HEK293 (cell line): ENCODE data around the gene DBN1.

Source experiments
- CTCF ChIA-PET: fragments of 350-600 bp; formaldehyde crosslinking; extraction: SDS; loops from one replicate; lab custom pipeline; 2021; ENCODE audit warnings: antibody characterized with exemption; lab: Yijun Ruan, JAX
- POLR2A ChIA-PET: fragments of 300-600 bp; formaldehyde crosslinking; extraction: SDS; loops from one replicate; lab custom pipeline; 2020; ENCODE audit warnings: antibody characterized with exemption, inconsistent platforms; lab: Yijun Ruan, JAX
- H3K27ac ChIP-seq: fragments of 200-500 bp; sonication (Bioruptor generic); 2 replicates; pipeline ENCODE4 v1.5.1; 2014; ENCODE audit warnings: low read depth, low read length, control low read depth, inconsistent platforms; ENCODE audit errors: extremely low read depth
- H3K36me3 ChIP-seq, 2 experiments: fragments of 200-500 bp in 1 of 2; sonication (Bioruptor generic) in 1 of 2; 1 replicate in 1 of 2; 2 replicates in 1 of 2; pipeline ENCODE4 v1.5.1; 2014 to 2017; ENCODE audit warnings: inconsistent platforms in 2 of 2, low read length in 2 of 2; ENCODE audit not compliant: control insufficient read depth in 2 of 2, insufficient read depth in 1 of 2
- H3K4me1 ChIP-seq: fragments of 200-500 bp; sonication (Bioruptor generic); 2 replicates; pipeline ENCODE4 v1.5.1; 2014; ENCODE audit warnings: mild to moderate bottlenecking, low read length, inconsistent platforms; ENCODE audit not compliant: control insufficient read depth, insufficient read depth
- H3K4me3 ChIP-seq: 2 replicates; pipeline ENCODE4 v1.5.1; 2011; ENCODE audit warnings: low read depth, mild to moderate bottlenecking, control low read depth, low read length, moderate library complexity
- H3K9me3 ChIP-seq: fragments of 200-500 bp; sonication (Bioruptor generic); 2 replicates; pipeline ENCODE4 v1.5.1; 2014; ENCODE audit warnings: low read depth, low read length, inconsistent platforms; ENCODE audit not compliant: control insufficient read depth, insufficient read depth
- EGR2 ChIP-seq: fragments of 450-650 bp; formaldehyde crosslinking; IDR thresholded peaks from 2 replicates; pipeline ENCODE4 v1.5.1; 2016; ENCODE audit warnings: low read depth, missing biosample characterization, missing genetic modification characterization
- GLIS1 ChIP-seq: fragments of 450-650 bp; formaldehyde crosslinking; IDR thresholded peaks from 2 replicates; pipeline ENCODE4 v1.5.1; 2016; ENCODE audit warnings: missing biosample characterization, missing genetic modification characterization
- KLF1 ChIP-seq: fragments of 450-650 bp; formaldehyde crosslinking; IDR thresholded peaks from 2 replicates; pipeline ENCODE4 v1.5.1; 2016; ENCODE audit warnings: missing biosample characterization, missing genetic modification characterization
- KLF10 ChIP-seq: fragments of 450-650 bp; IDR thresholded peaks from 2 replicates; pipeline ENCODE4 v1.5.1; 2018; ENCODE audit warnings: missing biosample characterization, mild to moderate bottlenecking, missing genetic modification characterization
- KLF16 ChIP-seq: fragments of 450-650 bp; formaldehyde crosslinking; IDR thresholded peaks from 2 replicates; pipeline ENCODE4 v1.5.1; 2017; ENCODE audit warnings: missing biosample characterization, missing genetic modification characterization
- KLF9 ChIP-seq: fragments of 450-650 bp; formaldehyde crosslinking; IDR thresholded peaks from 2 replicates; pipeline ENCODE4 v1.5.1; 2016; ENCODE audit warnings: missing biosample characterization, missing genetic modification characterization, low read depth
- SP2 ChIP-seq: fragments of 450-650 bp; formaldehyde crosslinking; IDR thresholded peaks from 2 replicates; pipeline ENCODE4 v1.5.1; 2016; ENCODE audit warnings: missing biosample characterization, missing genetic modification characterization
- ZBTB20 ChIP-seq: fragments of 450-650 bp; formaldehyde crosslinking; IDR thresholded peaks from 2 replicates; pipeline ENCODE4 v1.5.1; 2016; ENCODE audit warnings: missing biosample characterization, missing genetic modification characterization
- ZBTB8A ChIP-seq: fragments of 450-650 bp; formaldehyde crosslinking; IDR thresholded peaks from 2 replicates; pipeline ENCODE4 v1.5.1; 2016; ENCODE audit warnings: missing biosample characterization, missing genetic modification characterization
- ZEB2 ChIP-seq: fragments of 450-650 bp; formaldehyde crosslinking; IDR thresholded peaks from 2 replicates; pipeline ENCODE4 v1.5.1; 2016; ENCODE audit warnings: missing biosample characterization, missing genetic modification characterization
- ZFHX2 ChIP-seq: fragments of 450-650 bp; formaldehyde crosslinking; conservative IDR thresholded peaks from 2 replicates; pipeline ENCODE4 v1.5.1; 2016; ENCODE audit warnings: missing biosample characterization, missing genetic modification characterization
- ZNF133 ChIP-seq: fragments of 450-650 bp; formaldehyde crosslinking; IDR thresholded peaks from 2 replicates; pipeline ENCODE4 v1.5.1; 2016; ENCODE audit warnings: missing biosample characterization, missing genetic modification characterization
- ZNF560 ChIP-seq: fragments of 450-650 bp; formaldehyde crosslinking; IDR thresholded peaks from 2 replicates; pipeline ENCODE4 v1.5.1; 2017; ENCODE audit warnings: missing biosample characterization, missing genetic modification characterization, borderline replicate concordance
- TF ChIP-seq, protein P1 (sequence below): fragments of 450-650 bp; formaldehyde crosslinking; IDR thresholded peaks from 2 replicates; pipeline ENCODE4 v1.5.1; 2016; ENCODE audit warnings: missing biosample characterization, missing genetic modification characterization
- TF ChIP-seq, protein P2 (sequence below): fragments of 450-650 bp; formaldehyde crosslinking; IDR thresholded peaks from 2 replicates; pipeline ENCODE4; 2016; ENCODE audit warnings: missing biosample characterization, missing genetic modification characterization
- TF ChIP-seq, protein P3 (sequence below): fragments of 450-650 bp; formaldehyde crosslinking; IDR thresholded peaks from 2 replicates; pipeline ENCODE4 v1.5.1; 2016; ENCODE audit warnings: missing biosample characterization, missing genetic modification characterization
- TF ChIP-seq, protein P4 (sequence below): fragments of 450-650 bp; formaldehyde crosslinking; conservative IDR thresholded peaks from 2 replicates; pipeline ENCODE4 v1.5.1; 2016; ENCODE audit warnings: low read depth, missing biosample characterization, missing genetic modification characterization
- TF ChIP-seq, protein P5 (sequence below): fragments of 450-650 bp; formaldehyde crosslinking; IDR thresholded peaks from 2 replicates; pipeline ENCODE4 v1.5.1; 2016; ENCODE audit warnings: missing biosample characterization, missing genetic modification characterization
- TF ChIP-seq, protein P6 (sequence below): fragments of 450-650 bp; IDR thresholded peaks from 2 replicates; pipeline ENCODE4 v1.5.1; 2018; ENCODE audit warnings: missing biosample characterization, missing genetic modification characterization
- TF ChIP-seq, protein P7 (sequence below): fragments of 450-650 bp; formaldehyde crosslinking; IDR thresholded peaks from 2 replicates; pipeline ENCODE4 v1.5.1; 2016; ENCODE audit warnings: missing biosample characterization, missing genetic modification characterization

Gene DBN1

DNA sequence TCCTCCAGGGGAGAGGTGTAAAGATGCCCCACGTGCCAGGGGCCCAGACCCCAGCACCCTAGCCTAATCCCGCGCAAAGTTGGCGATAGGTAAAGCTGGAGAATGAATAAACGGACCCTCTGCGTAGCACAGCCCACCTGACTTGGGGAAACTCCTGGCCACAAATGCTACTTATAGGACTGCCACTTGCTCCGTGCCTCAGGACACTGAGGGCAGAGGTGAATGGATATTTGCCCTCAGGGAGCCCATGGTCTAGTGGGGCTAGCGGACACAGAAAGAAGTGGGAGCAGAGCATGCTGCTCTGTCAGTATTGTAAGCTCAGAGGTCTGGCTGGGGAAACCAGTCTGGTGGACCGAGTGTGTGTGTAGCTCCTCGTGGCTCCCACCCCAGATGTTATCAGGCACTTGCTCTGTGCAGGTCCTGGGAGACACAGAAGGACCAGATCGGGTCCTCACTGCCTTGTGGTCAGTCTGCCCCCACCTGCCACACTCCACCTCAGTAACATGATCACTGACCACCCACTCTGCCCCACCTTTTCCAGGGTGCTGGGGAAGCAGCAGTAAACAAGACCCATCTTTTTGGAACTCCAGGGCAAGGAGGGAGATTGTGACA lies 46.1 kb downstream of the DBN1 start (continued):
- TF ChIP-seq KLF10 (tag by site-specific recombination), result 0 out of 2 replicates have a peak, but pooled peaks have one; percentile 9

DNA sequence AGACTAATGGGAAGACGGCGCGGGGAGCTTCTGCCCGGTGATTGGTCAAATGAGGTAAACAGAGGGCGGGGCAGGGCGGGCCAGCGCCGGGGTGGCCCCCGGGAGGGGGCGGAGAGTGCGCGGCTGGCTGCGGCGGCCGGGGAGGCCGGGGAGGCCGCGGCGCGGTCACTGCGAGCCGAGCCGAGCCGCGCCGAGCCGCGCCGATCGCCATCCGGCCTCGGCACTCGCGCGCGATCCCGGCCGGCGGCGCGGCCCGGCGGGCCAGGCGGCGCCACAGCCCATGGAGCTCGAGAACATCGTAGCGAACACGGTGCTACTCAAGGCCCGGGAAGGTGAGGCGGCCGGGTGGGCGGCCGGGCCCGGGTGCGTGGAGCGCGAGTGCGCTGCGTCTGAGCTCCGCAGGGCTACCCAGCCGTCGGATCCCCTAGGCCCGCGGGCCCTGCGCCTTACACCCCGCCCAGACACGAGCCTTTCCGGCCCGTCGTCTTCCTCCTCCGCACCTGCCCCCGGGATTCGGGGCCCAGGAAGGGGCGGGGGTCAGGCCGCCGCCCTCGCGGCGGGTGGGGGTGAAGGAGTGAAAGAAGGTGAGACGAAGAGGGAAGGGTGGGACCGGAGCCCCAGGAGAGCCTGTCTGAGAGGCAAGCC lies 46.7 kb downstream of the DBN1 start, which contains the start of gene GRK6:
TSS of gene GRK6 (plus strand) at position 111 of the 645 bp plus-strand sequence. CDS start at position 281, 170 bp downstream.
- Histone ChIP-seq H3K36me3 (peaks cover 0 to 33% of the 10 kb centered on the region in 2 experiments; a peak in 1 of 3 replicates), H3K27ac (peak within 1 kb of the TSS; percentile 98), H3K4me3 (peak within 1 kb of the TSS; percentile 89), H3K9me3 (no peaks in the 10 kb centered on the region), H3K4me1 (no peaks in the 10 kb centered on the region)
- ChIA-PET CTCF (interaction anchor here (0.5 to 5.2 kb wide), 9 partner anchors 9 to 242 kb away, joined by 3 to 40 read pairs (median 4); no protein-coding TSS in a partner anchor), POLR2A (interaction anchor here (0.5 to 4.2 kb wide), 32 partner anchors 9 to 972 kb away, joined by 3 to 45 read pairs (median 6); partner anchors contain the start of genes DBN1, LMAN2 and PDLIM7)
- TF ChIP-seq ZNF560 (tag by site-specific recombination), result no peak
- TF ChIP-seq KLF1 (tag by site-specific recombination), result peak; percentile 87
- TF ChIP-seq KLF9, result peak; percentile 30
- no peak for TF ChIP-seq ZNF133 (tag by site-specific recombination)
- TF ChIP-seq SP2, result peak; percentile 56
- TF ChIP-seq ZBTB8A, result peak; percentile 61; the same call in 1 of the 2 replicates
- TF ChIP-seq, protein P1, sequence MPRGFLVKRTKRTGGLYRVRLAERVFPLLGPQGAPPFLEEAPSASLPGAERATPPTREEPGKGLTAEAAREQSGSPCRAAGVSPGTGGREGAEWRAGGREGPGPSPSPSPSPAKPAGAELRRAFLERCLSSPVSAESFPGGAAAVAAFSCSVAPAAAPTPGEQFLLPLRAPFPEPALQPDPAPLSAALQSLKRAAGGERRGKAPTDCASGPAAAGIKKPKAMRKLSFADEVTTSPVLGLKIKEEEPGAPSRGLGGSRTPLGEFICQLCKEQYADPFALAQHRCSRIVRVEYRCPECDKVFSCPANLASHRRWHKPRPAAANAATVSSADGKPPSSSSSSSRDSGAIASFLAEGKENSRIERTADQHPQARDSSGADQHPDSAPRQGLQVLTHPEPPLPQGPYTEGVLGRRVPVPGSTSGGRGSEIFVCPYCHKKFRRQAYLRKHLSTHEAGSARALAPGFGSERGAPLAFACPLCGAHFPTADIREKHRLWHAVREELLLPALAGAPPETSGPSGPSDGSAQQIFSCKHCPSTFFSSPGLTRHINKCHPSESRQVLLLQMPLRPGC (tag by site-specific recombination), result 0 out of 2 replicates have a peak, but pooled peaks have one; percentile 15
- peak; percentile 91 for TF ChIP-seq ZFHX2 (tag by site-specific recombination)
- TF ChIP-seq, protein P2, sequence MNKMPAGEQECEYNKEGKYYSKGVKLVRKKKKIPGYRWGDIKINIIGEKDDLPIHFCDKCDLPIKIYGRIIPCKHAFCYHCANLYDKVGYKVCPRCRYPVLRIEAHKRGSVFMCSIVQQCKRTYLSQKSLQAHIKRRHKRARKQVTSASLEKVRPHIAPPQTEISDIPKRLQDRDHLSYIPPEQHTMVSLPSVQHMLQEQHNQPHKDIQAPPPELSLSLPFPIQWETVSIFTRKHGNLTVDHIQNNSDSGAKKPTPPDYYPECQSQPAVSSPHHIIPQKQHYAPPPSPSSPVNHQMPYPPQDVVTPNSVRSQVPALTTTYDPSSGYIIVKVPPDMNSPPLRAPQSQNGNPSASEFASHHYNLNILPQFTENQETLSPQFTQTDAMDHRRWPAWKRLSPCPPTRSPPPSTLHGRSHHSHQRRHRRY, result no peak
- TF ChIP-seq, protein P3, sequence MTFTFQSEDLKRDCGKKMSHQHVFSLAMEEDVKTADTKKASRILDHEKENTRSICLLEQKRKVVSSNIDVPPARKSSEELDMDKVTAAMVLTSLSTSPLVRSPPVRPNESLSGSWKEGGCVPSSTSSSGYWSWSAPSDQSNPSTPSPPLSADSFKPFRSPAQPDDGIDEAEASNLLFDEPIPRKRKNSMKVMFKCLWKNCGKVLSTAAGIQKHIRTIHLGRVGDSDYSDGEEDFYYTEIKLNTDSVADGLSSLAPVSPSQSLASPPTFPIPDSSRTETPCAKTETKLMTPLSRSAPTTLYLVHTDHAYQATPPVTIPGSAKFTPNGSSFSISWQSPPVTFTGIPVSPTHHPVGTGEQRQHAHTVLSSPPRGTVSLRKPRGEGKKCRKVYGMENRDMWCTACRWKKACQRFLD (tag by site-specific recombination), result no peak
- TF ChIP-seq EGR2 (tag by site-specific recombination), result peak; percentile 88
- TF ChIP-seq KLF16 (tag by site-specific recombination), result 0 out of 2 replicates have a peak, but pooled peaks have one; percentile 20
- TF ChIP-seq, protein P4, sequence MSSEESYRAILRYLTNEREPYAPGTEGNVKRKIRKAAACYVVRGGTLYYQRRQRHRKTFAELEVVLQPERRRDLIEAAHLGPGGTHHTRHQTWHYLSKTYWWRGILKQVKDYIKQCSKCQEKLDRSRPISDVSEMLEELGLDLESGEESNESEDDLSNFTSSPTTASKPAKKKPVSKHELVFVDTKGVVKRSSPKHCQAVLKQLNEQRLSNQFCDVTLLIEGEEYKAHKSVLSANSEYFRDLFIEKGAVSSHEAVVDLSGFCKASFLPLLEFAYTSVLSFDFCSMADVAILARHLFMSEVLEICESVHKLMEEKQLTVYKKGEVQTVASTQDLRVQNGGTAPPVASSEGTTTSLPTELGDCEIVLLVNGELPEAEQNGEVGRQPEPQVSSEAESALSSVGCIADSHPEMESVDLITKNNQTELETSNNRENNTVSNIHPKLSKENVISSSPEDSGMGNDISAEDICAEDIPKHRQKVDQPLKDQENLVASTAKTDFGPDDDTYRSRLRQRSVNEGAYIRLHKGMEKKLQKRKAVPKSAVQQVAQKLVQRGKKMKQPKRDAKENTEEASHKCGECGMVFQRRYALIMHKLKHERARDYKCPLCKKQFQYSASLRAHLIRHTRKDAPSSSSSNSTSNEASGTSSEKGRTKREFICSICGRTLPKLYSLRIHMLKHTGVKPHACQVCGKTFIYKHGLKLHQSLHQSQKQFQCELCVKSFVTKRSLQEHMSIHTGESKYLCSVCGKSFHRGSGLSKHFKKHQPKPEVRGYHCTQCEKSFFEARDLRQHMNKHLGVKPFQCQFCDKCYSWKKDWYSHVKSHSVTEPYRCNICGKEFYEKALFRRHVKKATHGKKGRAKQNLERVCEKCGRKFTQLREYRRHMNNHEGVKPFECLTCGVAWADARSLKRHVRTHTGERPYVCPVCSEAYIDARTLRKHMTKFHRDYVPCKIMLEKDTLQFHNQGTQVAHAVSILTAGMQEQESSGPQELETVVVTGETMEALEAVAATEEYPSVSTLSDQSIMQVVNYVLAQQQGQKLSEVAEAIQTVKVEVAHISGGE (tag by site-specific recombination), result peak; percentile 52; the same call in 1 of the 2 replicates
- TF ChIP-seq, protein P5, sequence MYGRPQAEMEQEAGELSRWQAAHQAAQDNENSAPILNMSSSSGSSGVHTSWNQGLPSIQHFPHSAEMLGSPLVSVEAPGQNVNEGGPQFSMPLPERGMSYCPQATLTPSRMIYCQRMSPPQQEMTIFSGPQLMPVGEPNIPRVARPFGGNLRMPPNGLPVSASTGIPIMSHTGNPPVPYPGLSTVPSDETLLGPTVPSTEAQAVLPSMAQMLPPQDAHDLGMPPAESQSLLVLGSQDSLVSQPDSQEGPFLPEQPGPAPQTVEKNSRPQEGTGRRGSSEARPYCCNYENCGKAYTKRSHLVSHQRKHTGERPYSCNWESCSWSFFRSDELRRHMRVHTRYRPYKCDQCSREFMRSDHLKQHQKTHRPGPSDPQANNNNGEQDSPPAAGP (tag by site-specific recombination), result peak; percentile 69
- peak; percentile 44; the same call in 1 of the 2 replicates for TF ChIP-seq GLIS1 (tag by site-specific recombination)
- TF ChIP-seq ZEB2 (tag by site-specific recombination), result 0 out of 2 replicates have a peak, but pooled peaks have one; percentile 8
- peak; percentile 63; the same call in 1 of the 2 replicates for TF ChIP-seq ZBTB20 (tag by site-specific recombination)
- TF ChIP-seq, protein P6, sequence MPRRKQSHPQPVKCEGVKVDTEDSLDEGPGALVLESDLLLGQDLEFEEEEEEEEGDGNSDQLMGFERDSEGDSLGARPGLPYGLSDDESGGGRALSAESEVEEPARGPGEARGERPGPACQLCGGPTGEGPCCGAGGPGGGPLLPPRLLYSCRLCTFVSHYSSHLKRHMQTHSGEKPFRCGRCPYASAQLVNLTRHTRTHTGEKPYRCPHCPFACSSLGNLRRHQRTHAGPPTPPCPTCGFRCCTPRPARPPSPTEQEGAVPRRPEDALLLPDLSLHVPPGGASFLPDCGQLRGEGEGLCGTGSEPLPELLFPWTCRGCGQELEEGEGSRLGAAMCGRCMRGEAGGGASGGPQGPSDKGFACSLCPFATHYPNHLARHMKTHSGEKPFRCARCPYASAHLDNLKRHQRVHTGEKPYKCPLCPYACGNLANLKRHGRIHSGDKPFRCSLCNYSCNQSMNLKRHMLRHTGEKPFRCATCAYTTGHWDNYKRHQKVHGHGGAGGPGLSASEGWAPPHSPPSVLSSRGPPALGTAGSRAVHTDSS (tag by site-specific recombination), result peak; percentile 56; the same call in 1 of the 2 replicates
- TF ChIP-seq, protein P7, sequence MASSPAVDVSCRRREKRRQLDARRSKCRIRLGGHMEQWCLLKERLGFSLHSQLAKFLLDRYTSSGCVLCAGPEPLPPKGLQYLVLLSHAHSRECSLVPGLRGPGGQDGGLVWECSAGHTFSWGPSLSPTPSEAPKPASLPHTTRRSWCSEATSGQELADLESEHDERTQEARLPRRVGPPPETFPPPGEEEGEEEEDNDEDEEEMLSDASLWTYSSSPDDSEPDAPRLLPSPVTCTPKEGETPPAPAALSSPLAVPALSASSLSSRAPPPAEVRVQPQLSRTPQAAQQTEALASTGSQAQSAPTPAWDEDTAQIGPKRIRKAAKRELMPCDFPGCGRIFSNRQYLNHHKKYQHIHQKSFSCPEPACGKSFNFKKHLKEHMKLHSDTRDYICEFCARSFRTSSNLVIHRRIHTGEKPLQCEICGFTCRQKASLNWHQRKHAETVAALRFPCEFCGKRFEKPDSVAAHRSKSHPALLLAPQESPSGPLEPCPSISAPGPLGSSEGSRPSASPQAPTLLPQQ (tag by site-specific recombination), result peak; percentile 64
